Activated CD8-positive, alpha-beta memory T cell treated with anti-CD3 and anti-CD28 coated beads, Interleukin-2, amount 50 U/mL, for 1 hour (primary cell): ENCODE results near the gene MLX.
A peak's percentile ranks its signal among the peaks of the same experiment; 100 is the strongest.

Source experiments
- DNase-seq: peaks from one replicate; pipeline ENCODE4 v3.0.0-alpha.2; 2020; ENCODE audit errors: extremely low read depth

MLX gene, protein sequence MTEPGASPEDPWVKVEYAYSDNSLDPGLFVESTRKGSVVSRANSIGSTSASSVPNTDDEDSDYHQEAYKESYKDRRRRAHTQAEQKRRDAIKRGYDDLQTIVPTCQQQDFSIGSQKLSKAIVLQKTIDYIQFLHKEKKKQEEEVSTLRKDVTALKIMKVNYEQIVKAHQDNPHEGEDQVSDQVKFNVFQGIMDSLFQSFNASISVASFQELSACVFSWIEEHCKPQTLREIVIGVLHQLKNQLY

GRCh38 chr17:42566883-42567573 is at the start of gene MLX:
MLX (plus strand) TSS chr17:42567100; CDS start chr17:42567125, 25 bp downstream.
- peak; percentile 78 for DNase-seq

DNA sequence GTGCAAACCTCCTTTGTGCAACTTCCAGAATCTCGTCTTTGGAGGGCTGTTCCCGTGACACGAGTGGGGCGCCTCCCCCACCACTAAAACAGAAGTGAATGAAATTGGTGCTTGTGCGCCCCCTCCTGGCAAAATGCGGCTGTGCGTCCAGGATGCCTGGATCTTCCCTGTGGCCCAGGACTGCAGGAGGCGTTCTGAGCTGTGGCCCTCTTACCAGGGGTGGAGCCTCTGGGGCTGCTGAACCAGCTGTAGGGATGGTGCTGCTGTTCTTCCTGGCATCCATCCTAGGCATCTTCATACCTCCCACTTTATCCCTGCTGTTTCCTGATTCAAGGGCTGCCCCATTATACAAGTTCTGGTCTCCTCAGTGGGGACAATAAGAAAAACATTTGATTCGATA is 49.4 kb upstream of the MLX start:
- peak; percentile 46 for DNase-seq

GRCh38 chr17:42518046-42518754 is 48.7 kb upstream of the MLX start:
- no peak for DNase-seq

DNA sequence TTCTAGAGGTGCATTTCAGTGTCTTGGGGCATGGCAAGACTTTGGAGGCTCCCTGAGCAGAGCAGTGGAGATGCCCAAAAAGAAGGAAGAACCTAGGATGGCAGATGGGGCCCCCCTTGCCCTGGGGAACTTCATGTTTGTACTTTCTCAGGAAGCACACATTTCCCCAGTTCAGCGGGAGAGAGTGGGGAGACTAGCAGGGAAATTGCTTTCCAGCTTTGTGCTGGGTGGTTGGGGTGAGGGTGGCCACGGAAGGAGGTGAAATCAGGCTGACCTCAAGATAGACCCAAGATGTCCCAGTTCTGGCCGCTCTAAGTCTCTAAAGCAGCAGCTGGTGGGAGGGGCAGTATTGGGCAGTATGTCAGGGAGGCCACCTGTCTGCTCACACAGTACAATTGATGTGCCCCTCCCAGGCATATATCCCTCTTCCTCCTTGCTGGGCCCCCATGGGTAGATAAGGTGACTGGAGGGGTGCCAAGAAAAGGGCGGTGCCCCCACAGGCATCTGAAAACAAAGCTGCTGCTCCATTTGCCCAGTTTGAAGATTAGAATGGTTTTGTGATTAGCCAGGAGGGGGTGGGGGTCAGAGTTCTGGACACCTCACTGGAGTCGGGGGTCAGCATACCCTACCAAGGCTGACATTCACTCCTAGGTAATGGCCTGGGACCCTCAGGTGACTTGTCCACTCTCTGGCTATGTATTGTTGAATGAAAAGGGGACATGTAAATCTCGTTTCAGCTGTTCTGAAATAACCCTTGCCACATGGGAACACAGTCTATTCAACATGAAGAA is 48.0 kb upstream of the MLX start:
- no peak for DNase-seq

GRCh38 chr17:42519546-42520491 is 47.1 kb upstream of the MLX start:
- DNase-seq, result no peak

DNA sequence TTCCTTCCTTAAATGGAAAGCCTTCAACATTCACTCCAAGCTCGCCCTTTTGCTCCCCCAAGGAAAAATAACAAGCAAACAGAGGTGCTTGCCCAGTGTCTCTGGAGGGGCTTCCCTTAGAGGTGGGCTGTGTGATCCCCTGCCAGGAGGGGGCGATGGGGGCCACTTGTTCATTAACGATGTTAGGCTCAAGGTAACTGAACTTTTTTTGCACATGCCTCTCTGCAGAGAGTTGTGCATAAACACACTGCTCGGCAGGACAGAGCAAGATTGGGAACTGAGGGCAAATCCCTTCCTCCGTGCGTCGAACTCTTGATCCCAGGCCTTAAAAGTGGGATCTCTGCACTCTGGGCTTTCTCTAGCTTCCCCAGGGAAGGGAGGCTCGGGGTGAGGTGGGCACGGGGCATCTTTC is 46.4 kb upstream of the MLX start:
- no peak for DNase-seq

DNA sequence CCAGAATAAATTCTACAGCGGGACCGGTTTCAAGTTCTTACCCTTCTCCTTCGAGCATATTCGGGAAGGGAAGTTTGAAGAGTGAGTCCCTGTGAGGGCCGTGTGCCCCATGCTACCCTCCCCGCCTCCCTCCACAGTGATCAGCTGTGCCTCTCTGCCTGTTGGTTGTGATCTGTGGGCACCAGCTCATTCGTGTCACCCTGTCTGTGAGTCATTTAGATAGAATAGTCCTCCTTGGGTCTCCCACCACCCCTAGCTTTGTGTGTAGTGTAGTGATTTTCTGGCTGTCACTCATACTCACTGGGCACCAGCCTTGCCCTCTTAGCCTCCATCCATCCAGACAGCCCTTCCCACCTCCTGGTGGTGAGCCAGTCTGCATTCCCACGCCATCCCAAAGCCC is 45.9 kb upstream of the MLX start:
- no peak for DNase-seq

- no peak for DNase-seq
Observed at GRCh38 chr17:42521666-42522262, 45.1 kb upstream of the MLX start.

DNA sequence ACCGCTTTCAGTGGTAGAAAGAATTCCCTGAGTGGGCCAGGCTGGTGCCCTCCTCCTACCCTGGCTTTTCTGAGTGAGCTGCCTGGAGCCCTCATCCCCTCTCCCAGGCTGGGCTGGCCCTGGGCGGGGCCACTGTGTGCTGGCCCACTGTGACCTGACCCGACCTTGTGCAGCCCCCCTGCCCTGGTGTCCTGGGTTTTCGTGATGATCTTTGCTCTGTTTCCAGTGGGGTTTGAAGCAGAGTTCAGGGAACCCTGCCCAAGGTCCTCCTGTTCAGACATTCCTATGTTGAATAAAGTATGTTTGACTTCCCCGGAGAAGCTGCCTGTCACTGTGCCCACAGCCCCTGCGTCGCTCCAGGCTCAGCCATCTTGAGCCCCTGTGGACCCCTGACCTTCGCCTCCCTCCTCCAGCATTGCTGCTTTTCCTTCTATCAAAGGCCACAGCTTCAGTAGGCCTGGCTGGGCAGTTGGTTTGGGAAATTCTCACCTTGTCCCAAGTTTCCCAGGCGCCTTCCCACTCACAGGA is 44.6 kb upstream of the MLX start:
- no peak for DNase-seq

GRCh38 chr17:42522798-42523278 is 44.1 kb upstream of the MLX start:
- DNase-seq, result no peak

GRCh38 chr17:42525221-42525620 is 41.7 kb upstream of the MLX start:
- no peak for DNase-seq

DNA sequence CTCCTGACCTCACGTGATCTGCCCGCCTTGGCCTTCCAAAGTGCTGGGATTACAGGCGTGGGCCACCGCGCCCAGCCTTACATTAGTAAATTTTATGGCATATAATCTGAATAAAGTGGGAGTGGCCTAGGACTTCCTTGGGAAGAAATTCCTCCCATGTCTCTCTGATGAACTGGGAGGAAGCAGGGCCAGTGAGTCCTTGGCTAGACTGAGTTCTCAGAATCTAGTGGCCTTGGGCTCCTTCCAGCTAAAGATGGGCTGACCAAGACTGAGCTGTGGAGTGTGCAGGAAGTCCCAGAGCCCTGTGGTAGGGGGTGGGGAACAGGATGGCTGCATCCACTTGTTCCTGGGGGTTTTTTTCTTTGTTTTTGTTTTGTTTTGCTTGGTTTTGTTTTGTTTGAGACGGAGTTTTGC is 40.9 kb upstream of the MLX start:
- DNase-seq, result no peak

GRCh38 chr17:42527932-42528331 is 39.0 kb upstream of the MLX start:
- DNase-seq, result no peak

DNA sequence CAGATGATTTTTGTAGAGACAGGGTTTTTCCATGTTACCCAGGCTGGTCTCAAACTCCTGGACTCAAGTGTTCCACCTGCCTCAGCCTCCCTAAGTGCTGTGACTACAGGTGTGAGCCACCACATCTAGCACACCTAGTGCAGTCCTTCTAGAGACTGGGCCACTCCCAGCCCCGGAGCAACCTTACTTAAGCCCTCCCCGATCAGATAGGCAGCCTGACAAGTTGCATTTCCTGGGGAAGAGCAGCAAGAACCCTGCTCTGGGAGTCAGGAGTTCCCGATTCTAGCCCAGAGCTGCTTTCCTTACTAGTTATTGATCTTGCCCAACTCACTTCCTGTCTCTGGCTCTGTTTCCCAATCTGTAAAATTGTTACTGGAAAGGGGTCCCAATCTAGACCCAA is 37.8 kb upstream of the MLX start:
- DNase-seq, result no peak

- no peak for DNase-seq
Observed at GRCh38 chr17:42530952-42531454, 35.9 kb upstream of the MLX start.

- DNase-seq, result no peak
Observed at GRCh38 chr17:42531455-42532354, 35.2 kb upstream of the MLX start.

DNA sequence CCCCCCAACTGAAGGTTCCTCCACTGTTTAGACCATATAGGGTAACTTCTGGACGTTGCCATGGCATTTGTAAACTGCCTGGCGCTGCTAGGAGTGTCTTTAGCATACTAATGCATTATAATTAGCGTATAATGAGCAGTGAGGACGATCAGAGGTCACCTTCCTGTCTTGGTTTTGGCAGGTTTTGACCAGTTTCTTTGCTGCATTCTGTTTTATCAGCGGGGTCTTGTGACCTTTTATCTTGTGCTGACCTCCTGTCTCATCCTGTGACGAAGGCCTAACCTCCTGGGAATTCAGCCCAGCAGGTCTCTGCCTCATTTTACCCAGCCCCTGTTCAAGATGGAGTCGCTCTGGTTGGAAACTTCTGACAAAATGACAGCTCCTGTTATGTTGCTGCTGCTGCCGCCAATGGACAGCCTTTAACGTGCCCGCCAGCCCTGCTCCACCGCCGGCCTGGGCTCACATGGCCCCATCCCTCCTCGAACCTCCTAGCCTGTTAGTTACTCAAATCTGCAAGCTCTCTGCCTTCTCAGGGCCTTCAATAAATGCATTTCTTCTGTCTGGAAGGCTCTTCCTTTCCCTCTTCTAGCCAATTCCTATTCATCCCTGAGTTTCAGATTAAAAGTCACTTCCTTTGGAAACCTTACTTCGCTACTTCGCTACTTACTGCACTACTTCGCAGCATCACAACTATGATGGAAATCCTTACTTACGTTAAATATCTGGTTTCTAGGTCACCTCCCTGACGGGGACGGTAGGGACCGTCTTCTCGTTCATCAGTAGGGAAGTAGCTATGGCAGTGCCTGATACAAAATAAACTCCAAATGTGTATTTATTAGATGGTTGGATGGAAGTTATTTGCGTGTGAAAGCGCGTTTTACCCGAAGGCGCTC is 31.5 kb upstream of the MLX start:
- DNase-seq, result no peak

DNA sequence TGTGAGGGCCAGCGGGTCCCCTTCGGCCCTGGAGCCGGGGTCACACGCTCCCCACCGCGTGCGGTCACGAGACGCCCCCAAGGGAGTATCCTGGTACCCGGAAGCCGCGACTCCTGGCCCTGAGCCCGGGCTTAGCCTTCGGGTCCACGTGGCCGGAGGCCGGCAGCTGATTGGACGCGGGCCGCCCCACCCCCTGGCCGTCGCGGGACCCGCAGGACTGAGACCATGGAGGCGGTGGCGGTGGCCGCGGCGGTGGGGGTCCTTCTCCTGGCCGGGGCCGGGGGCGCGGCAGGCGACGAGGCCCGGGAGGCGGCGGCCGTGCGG is 30.9 kb upstream of the MLX start, which contains the start of gene NAGLU:
TSS of gene NAGLU (plus strand) at position 194 of the 324 bp plus-strand sequence. CDS start at position 226, 32 bp downstream.
- DNase-seq, result no peak
